Right kidney (tissue), 1 donor: ENCODE data around the gene OAS1.
A peak's percentile ranks its signal among the peaks of the same experiment; 100 is the strongest.
"Not testable (repeated sequence)": the region's sequence is repeated elsewhere in the genome, so short reads cannot be mapped to it uniquely, and the experiment has no call there.

Experiments
- DNase-seq: peaks from one replicate; pipeline ENCODE4 v3.0.0-alpha.2; 2016

Gene OAS1

DNA sequence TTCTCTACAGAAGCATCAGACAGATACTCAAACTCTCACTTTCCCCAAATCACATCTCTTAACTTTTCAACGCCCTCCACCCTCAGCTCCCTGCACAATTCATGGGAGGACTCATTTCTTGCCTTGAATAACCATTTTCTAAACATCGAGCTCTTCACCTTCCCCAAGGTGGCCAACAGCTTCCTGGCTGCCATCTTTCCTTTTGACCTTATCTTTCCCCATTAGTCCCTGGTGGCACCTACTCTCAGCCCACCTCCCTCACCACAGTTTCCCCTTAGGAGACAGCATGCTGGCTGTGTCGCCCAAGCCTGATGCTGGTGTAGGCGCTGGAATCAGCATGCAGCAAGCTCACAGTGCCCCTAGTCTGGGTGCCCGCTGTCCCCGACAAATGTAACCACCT lies 8.4 kb upstream of the OAS1 start:
- no peak for DNase-seq

DNA sequence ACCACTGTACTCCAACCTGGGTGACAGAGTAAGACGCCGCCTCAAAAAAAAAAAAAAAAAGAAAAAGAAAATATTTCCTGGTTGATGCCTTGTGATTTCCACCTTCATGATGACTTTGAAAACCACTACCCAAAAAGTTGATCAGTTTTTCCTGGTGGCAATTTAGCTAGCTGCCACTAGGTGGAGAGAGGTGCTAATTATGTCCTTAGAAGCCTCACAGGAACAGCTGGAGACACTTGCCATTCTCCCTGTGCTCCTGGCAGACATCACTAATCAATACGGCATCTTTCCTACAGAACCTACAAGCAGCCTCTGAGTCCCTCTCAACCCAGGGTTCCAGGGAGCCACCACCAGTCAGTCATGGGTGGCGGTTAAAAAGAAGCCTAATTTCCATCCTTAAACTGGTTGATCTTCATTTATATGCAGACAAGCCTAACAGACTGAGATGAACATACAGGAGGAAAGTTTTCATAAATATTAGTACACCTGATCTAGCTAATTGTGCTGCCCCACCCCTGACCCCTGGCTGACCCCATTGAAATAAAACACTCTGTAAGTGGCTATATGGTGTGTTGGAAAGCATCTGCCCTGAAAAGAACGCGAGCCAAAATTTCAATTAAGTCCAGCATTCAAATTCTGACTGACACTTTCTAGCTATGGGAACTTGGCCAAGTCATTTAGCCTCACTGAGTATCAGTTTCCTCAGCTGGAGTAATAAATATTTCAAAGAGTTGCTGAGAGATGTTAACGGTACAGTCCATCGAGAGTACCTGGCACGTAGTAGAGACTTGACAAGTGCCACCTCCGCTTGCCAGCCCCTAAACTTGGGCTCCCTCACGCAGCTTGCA lies 6.2 kb upstream of the OAS1 start:
- no peak for DNase-seq

DNA sequence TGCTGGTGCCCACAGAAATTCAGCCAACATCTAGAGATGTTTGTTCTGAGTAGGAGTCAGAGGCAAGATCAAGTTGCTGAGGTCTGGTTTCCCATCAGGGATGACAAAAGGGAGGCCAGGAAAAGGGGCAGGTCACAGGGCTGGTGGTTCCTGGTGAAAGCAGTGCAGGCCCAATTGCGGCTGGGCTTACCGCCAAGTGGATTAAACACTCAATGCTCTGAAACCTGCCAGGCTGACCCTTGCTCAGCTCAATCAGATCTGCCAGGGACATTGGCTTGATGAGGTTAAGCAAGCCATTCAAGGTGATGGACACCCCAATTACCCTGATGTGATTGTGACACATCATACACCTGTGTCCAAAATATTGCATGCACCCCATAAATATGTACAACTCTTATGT lies 5.5 kb upstream of the OAS1 start:
- no peak for DNase-seq

DNA sequence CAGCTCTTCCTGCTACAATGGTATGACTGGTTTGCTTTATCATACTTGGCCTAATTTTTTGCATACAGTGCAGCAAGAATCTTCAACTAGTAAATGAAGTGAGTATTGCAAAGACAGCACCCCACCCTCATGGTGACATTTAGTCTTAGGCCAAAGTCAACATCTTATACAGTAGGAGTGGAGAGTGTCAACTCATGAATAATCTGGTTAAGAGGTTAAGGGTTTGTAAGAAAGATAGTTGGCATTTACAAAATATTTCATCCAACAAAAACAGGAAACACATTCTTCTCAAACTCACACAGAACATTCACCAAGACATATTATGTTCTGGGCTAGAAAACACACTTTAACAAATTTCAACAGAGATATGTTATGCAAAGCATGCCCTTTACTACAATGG lies 2.2 kb upstream of the OAS1 start:
- DNase-seq: no peak

DNA sequence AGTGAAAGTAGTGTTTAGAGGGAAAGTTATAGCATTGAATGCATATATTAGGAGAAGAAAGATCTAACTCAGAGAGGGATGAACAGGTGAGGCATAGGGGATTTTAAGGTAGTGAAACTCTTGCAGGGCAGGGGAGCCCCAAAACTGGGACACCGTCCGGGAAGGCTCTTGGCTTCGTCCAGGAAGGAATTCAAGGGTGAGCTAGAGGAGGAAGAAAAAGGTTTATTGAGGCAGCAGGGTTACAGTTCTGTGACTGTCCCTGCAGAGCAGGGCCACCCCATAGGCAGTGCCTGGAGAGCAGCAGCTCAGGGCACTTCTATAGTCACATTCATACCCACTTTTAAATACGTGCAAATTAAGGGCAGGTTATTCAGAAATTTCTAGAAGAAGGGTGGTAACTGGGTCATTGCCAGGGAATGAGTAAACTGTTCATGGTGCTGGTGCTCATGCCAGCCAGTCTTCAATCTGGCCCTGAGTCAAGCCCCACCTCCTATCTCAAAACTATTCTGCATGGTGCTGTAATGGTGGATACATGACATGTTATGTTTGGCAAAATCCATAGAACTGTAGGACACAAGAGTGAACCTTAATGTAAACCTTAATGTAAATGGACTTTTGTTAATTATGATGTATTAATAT lies 1.2 kb upstream of the OAS1 start:
- DNase-seq: no peak

DNA sequence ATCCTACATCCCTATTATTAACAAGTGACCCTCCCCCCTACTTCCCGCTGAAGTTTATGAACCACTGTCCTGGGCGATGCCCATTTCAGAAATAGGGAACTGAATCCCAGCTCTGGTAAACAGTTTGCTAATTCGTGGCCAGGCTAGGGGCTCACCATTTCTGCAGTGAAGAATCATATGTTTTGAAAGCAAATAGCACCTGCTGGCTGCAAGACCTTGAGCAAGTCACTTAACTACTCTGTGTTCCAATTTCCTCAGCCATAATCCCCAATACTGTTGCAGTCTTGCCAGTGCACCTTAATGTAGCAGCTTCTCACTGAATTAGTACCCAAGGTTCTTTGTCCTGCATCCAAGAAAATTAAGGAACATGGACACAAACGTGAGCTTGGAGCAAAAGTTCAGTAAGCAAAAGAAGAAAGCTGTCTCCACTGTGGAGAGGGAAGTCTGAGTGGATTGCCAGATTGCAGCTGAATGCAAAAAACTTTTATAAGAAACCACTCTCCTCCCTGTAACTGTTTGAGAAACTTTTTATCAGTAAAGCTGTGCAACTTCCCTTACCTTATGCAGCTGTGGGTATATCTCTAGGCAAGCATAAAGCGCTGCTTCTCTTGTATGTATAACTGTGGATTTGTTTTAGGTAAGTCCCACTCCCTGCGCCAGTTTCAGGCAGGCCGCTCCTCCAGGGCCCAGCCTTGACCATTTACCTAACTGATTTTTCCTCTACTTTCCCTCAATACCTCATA lies 824 bp downstream of the OAS1 start:
- DNase-seq: no peak

DNA sequence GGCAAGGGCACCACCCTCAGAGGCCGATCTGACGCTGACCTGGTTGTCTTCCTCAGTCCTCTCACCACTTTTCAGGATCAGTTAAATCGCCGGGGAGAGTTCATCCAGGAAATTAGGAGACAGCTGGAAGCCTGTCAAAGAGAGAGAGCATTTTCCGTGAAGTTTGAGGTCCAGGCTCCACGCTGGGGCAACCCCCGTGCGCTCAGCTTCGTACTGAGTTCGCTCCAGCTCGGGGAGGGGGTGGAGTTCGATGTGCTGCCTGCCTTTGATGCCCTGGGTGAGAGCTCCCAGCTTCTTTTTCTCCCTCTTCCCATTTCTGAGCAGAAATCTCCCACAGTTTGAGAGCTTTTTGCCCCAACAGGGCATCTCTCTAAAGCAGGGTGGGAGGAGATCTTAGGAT lies 1.8 kb downstream of the OAS1 start:
- no peak for DNase-seq

DNA sequence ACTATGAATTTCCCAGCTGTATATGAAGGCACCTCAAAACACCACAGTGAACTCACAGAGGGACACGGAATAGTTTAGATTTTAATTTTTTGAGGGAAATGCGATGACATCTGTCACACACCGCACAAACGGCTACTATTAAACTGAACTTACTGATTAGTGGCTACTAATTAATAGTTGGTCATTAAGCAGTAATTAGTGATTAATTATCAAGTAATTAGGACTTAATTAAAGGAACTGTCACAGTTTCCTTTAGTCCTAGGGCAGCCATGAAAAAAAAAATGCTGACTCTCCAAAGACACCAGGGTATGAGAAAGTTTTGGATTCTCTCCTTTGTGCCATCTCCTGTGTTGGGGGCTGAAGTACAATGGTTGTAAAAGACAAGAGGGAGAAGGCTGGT lies 2.9 kb downstream of the OAS1 start:
- DNase-seq: no peak

DNA sequence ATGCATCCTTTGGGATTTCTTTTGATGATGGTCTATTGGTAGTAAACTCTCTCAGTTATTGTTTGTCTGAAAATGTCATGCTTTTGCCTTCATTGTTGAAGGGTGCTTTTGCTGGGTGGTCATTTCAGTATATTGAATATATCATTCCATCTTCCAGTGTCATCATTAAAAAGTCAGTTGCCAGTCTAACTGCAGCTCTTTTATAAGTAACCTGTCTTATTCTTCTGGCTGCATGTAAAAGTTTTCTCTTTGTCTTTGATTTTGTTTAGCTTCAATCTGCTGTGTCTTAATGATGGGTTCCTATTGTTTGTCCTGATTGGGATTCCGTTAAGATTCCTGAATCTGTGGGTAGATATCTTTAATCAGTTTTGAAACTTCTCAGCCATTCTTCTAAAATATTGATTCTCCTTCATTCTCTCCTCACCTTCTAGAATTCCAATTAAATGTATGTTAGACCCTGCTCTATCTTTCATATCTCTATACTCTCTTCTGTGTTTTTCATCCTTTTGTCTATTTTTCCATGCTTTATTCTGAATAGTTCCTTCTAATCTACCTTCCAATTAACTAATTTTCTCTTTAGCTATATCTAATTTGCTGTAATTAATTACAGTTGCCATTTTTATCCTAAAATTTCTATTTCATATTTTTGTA lies 6.4 kb downstream of the OAS1 start:
- DNase-seq: no peak

DNA sequence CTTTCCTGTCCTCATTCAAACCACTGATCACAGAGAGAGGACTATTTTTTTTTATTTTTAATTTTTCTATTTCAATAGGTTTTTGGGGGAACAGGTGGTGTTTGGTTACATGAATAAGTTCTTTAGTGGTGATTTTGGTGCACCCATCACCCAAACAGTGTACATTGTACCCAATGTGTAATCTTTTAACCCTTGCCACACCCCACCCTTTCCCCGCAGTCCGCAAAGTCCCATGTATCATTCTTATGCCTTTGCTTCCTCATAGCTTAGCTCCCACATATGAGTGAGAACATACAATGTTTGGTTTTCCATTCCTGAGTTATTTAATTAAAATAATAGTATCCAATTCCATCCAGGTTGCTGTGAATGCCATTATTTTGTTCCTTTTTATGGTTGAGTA lies 7.1 kb downstream of the OAS1 start:
- not testable (repeated sequence) for DNase-seq

DNA sequence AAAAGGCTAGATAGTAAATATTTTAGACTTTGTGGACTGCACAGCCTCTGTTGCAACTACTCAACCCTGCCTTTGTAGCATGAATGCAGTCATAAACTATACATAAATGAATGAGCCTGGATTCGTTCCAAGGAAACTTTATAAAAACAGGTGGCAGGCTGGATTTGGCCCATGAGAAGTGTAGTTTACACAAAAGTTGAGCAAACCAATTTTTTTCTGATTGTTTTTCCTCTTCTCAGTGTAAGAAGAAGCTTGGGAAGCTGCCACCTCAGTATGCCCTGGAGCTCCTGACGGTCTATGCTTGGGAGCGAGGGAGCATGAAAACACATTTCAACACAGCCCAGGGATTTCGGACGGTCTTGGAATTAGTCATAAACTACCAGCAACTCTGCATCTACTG lies 9.5 kb downstream of the OAS1 start:
- DNase-seq: no peak

DNA sequence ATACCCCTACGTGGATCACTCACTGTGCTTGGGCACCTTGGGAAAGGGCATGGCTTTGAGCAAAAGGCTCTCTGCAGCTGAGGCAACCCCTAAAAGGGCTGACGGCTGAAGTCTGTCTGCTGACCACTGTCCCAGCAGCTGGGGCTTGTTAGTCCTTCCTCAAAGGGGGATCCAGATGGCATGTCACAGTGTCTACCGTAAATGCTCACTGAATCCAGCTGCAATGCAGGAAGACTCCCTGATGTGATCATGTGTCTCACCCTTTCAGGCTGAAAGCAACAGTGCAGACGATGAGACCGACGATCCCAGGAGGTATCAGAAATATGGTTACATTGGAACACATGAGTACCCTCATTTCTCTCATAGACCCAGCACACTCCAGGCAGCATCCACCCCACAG lies 12.4 kb downstream of the OAS1 start:
- no peak for DNase-seq

DNA sequence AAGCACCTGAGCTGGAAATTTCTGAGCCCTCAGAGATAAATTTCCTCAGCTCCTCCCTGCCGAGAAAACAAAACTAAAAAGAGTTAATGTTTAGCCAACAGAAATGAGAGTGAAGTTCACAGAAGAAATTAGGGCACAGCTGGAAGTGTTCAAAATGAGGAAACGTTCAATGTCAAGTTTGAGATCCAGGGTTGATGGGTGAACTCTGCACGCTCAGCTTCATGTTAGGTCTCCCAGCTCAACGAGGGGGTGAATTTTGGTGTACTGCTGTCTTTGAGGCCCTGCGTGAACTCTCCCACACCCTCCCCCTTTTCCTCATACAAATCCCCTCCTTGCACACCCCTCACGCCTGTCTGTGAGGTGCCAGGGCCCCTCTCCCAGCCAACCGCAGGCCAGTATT lies 18.2 kb downstream of the OAS1 start:
- DNase-seq: peak; percentile 36

DNA sequence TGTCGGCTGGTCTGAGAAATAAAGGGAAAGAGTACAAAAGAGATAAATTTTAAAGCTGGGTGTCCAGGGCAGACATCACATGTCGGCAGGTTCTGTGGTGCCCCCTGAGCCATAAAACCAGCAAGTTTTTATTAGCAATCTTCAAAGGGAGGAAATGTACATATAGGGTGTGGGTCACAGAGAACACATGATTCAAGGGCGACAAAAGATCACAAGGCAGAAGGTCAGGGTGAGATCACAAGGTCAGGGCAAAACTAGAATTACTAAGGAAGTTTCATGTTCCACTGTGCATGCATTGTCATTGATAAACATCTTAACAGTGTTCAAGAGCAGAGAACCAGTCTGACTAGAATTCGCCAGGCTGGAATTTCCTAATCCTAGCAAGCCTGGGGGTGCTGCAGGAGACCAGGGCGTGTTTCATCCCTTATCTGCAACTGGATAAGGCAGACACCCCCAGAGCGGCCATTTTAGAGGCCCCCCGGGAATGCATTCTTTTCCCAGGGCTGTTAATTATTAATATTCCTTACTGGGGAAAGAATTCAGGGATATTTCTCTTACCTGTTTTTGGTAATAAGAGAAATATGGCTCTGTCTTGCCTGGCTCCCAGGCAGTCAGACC lies 19.8 kb downstream of the OAS1 start:
- DNase-seq: not testable (repeated sequence)

DNA sequence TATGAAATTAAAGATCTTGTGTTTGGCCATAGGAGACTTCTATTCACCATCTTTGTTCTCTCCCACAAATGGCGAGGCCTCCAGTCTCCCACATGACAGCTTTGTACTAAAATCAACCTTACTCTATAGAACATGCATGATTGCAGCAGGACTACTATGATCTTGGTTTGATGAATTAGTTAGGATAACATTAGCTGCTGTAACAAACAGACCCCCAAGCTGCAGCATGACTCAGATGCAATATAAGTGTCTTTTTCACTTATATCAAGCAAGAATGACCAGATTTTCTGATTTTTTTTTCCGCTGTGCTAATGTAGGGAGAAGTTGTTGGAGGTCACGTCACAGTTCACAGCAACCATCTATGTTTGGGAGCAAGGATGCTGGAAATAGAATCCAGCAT lies 20.7 kb downstream of the OAS1 start:
- no peak for DNase-seq

DNA sequence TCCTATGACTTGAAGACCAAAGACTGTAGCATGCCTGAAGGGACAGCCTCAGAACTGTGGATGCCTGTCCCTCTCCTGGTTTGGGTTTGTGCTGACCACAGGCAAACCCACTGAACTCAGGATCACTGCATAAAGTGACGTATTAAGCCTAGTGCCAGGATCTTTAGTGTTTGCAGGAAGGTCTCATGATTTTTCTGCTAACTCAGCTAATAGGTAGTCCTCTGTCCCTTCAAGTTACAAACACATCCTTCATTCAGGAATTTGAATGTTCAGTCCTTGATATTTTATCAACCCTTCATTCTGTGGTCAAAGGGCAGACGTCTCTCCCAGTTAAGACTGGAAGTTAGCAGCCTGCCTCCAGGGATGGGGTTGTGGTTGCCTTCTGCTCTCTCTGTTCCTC lies 21.2 kb downstream of the OAS1 start:
- no peak for DNase-seq

DNA sequence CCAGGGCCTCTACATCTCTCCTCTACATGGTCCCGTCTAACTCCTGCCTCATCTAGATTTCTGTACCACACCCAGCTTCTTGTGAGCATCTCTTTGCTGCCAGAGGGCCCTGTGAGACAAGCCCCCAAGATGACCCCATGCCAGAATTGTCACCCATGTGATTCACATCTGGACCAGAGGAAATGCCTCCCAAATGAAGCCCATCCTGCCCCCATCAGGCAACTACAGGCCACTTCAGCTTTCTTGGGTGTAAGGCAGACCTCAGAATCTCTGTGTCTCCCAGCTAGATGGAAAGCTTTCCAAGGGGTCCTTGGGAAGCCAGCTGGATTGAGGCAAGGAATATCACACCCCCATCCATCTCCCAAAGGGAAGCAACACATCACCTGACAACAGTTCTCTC lies 22.2 kb downstream of the OAS1 start:
- no peak for DNase-seq

DNA sequence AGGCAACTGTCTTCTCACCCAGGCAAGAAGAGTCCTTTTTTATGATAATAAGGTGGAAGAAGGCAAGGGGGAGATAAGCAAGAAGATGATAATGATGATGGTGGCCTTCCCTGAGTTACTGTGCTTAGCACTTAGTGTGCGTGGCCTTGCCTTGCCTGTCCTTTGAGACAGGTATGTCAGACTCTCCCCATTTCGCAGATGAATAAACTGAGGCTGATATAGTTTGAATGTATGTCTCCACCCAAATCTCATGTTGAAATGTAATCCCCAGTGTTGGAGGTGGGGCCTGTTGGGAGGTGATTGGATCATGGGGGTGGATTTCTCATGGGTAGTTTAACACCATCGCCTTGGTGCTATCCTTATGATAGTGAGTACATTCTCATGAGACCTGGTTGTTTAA lies 23.0 kb downstream of the OAS1 start:
- no peak for DNase-seq

DNA sequence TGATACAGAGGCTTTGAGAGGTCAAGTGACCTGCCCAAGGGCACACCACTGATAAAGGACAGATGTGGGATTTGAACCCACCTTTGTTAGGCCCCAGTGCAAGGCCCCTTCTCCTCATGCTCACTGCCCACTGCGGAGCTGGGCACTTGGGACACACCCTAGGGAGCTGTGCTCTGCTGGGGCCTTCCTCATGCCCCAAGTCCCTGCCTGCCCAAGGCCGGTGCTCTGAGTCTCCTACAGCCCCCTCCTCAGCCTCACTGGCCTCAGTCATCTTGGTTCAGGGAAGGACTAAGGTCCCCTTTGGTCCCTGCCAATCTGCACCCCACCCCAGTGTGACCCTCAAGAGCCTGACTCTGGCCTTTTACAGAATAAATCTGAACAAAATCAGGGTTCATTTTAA lies 23.6 kb downstream of the OAS1 start:
- no peak for DNase-seq

DNA sequence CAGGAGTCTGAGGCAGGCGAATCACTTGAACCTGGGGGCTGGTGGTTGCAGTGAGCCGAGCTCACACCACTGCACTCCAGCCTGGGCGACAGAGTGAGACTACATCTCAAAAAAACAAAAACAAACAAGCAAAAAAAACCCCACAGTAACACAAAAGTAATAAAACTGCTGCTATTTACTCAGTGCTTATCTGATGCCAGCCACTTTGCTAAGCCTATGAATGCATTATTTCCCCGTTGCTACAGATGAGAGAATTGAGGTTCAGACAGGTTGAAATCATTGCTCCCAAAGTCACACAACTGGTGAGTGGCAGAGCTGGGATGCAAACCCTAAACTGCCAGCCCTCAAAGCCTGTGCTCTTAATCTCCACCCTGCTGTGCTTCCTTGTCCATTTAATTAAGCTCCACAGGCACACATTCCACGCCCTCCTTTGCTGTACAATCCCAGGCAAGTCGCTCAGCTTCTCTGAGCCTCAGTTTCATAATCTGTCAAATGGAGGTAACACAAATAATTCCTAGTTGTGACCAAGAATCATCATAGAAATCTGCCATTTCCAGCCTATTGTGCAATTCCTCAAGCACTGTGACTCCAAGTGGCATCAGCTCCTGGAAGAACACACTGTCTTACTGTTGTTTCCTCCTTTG lies 25.8 kb downstream of the OAS1 start:
- DNase-seq: no peak

DNA sequence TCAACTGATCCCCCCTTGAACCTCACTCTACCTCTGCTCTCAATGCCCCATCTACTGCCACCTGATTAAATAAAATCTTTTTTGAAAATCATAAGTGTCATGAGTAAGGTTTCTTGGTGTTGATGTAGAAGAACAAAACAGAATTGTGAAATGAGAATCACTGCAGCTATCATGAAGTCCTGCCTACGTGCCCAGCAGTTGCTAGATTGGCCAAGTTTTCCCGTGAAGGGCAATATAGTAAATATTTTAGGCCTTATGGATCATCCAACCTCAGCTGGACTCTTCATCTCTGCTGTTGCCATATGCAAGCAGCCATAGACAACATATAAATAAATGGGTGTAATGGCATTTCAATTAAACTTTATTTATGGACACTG lies 26.4 kb downstream of the OAS1 start:
- DNase-seq: no peak

DNA sequence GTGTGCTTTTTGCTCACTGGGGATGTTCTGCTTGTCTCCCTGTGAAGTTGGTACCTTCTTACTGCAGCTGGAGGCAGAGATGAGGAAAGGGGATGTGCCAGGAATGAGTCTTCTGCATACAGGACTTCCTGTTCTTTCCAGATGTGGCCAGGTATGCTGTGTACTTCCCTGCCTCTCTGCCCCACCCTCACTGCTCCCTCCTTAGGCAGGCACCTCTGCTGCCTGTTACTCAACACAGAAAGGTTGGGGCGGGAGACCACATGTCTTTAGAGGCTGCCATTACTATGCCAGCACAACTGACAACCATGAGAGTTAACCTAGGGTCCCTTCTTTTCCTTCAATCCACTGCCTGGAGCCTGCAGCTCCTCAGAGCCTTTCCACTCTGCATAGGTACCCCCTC lies 29.5 kb downstream of the OAS1 start:
- DNase-seq: no peak
